HG03175 (cell line): ENCODE data around the gene NPPB.
"Not testable (repeated sequence)": the region's sequence is repeated elsewhere in the genome, so short reads cannot be mapped to it uniquely, and the experiment has no call there.

Experiments used
- ATAC-seq: cut with Tn5 transposase; IDR thresholded peaks from one replicate; pipeline ENCODE4 v1.9.1; 2021; ENCODE audit warnings: mild to moderate bottlenecking, moderate library complexity; ENCODE audit not compliant: unreplicated experiment

Gene NPPB

GRCh38 chr1:11858613-11858967 lies at the start of gene NPPB:
Gene NPPB (minus strand): TSS chr1:11858945. CDS start chr1:11858833, 112 bp downstream.
- no peak for ATAC-seq

- peak; percentile 53 for ATAC-seq
These were observed 49.4 kb upstream of the NPPB start for GRCh38 chr1:11908095-11908675.

- peak; percentile 50 for ATAC-seq
These were observed 48.7 kb upstream of the NPPB start for GRCh38 chr1:11907275-11908094.

- ATAC-seq = no peak
These were observed 48.1 kb upstream of the NPPB start for GRCh38 chr1:11906870-11907269.

GRCh38 chr1:11904978-11905377 lies 46.2 kb upstream of the NPPB start:
- no peak for ATAC-seq

- not testable (repeated sequence) for ATAC-seq
These were observed 45.4 kb upstream of the NPPB start for GRCh38 chr1:11904156-11904555.

- ATAC-seq = no peak
These were observed 44.5 kb upstream of the NPPB start for GRCh38 chr1:11903210-11903609.

GRCh38 chr1:11901446-11901845 lies 42.7 kb upstream of the NPPB start:
- not testable (repeated sequence) for ATAC-seq

GRCh38 chr1:11898831-11899467 lies 40.2 kb upstream of the NPPB start:
- ATAC-seq = no peak

- ATAC-seq = no peak
These were observed 39.5 kb upstream of the NPPB start for GRCh38 chr1:11898086-11898785.

GRCh38 chr1:11894501-11894900 lies 35.8 kb upstream of the NPPB start:
- ATAC-seq = not testable (repeated sequence)

GRCh38 chr1:11893907-11894251 lies 35.1 kb upstream of the NPPB start:
- no peak for ATAC-seq

GRCh38 chr1:11891433-11892186 lies 32.9 kb upstream of the NPPB start:
- ATAC-seq = no peak

GRCh38 chr1:11888877-11889208 lies 30.1 kb upstream of the NPPB start:
- no peak for ATAC-seq

- ATAC-seq = no peak
These were observed 29.6 kb upstream of the NPPB start for GRCh38 chr1:11888206-11888876.

- no peak for ATAC-seq
These were observed 28.9 kb upstream of the NPPB start for GRCh38 chr1:11887666-11888007.

- no peak for ATAC-seq
These were observed 28.4 kb upstream of the NPPB start for GRCh38 chr1:11886986-11887665.

GRCh38 chr1:11885916-11886315 lies 27.2 kb upstream of the NPPB start:
- ATAC-seq = no peak

- no peak for ATAC-seq
These were observed 24.2 kb upstream of the NPPB start for GRCh38 chr1:11882814-11883538.
